GM21723 (cell line): ENCODE results near the gene CDX2.
A peak's percentile ranks its signal among the peaks of the same experiment; 100 is the strongest.
"Not testable (repeated sequence)": the region's sequence is repeated elsewhere in the genome, so short reads cannot be mapped to it uniquely, and the experiment has no call there.

Experiments
- ATAC-seq: cut with Tn5 transposase; IDR thresholded peaks from one replicate; pipeline ENCODE4 v1.9.1; 2021; ENCODE audit warnings: mild to moderate bottlenecking, moderate library complexity; ENCODE audit not compliant: unreplicated experiment

The CDX2 gene

GRCh38 chr13:27965740-27966640 lies 3.1 kb downstream of the CDX2 start:
- no peak for ATAC-seq

GRCh38 chr13:27965343-27965739 lies 3.8 kb downstream of the CDX2 start:
- no peak for ATAC-seq

DNA sequence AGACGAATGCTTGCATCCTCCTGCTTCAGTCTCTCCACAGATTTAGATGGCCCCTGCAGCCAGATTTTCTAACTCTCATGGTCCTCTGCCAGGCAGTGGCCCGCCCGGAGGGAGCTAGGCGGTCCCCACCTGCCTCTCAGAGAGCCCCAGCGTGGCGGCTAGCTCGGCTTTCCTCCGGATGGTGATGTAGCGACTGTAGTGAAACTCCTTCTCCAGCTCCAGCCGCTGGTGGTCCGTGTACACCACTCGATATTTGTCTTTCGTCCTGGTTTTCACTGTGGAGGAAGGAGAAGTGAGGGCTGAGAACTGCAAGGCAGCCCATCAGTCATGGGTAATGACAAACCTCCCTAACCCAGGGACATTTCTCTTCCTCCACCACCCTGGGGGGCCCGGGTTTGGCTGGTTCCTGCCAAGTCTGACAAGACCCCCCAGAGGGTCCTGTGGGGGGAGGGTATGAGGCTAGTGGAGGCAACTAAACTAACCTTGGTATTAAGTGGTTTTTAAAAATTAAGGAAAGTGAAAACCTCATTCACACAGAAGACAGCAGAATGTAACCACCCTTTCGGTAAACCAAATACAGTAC lies 4.3 kb downstream of the CDX2 start:
- no peak for ATAC-seq

GRCh38 chr13:27964206-27964605 lies 4.9 kb downstream of the CDX2 start:
- ATAC-seq: not testable (repeated sequence)

- no peak for ATAC-seq
Measured at GRCh38 chr13:27963491-27963890, 5.6 kb downstream of the CDX2 start.

- ATAC-seq: no peak
Measured at GRCh38 chr13:27962982-27963381, 6.1 kb downstream of the CDX2 start.

- no peak for ATAC-seq
Measured at GRCh38 chr13:27962128-27962841, 6.8 kb downstream of the CDX2 start.

DNA sequence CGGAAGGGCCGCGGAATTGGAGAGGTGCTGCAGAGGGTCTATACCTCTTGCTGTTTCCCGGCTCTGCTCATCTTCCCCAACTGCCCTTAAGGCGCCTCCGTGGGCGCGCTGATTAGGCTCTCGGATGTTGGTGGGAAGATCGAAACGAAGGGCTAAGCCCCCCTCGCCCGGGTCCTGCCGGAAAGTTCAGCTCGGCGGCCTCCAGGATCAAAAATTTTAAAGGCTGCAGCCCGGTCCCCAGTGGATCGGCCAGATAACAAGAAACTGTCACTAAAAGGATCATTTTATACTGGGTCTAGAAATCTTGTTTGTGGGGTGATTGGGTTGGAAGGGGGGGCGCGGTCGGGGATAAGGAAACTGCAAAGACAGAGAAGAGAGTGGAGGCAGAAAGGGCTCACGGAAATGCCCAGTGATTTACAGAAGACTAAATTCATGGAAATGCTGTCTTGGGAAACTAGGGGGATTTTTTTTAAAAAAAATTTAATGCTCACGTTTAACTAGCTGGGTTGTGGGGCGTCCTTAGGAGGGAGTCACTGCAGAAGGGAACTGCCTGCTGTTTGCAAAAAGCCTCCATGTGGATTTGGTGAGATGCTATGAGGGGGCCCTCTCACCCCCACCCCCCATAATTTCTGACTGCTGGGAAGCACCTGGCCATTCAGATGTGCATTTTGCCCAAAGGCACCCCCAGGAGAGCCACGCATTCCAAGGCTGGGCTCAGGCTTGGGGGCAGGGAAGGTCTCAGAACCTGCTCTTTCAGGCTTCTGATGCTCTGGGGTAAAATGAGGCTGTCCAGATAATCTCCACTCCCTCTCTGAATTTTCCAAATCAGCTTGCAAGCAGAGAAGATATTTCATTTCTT lies 7.7 kb downstream of the CDX2 start:
- no peak for ATAC-seq

DNA sequence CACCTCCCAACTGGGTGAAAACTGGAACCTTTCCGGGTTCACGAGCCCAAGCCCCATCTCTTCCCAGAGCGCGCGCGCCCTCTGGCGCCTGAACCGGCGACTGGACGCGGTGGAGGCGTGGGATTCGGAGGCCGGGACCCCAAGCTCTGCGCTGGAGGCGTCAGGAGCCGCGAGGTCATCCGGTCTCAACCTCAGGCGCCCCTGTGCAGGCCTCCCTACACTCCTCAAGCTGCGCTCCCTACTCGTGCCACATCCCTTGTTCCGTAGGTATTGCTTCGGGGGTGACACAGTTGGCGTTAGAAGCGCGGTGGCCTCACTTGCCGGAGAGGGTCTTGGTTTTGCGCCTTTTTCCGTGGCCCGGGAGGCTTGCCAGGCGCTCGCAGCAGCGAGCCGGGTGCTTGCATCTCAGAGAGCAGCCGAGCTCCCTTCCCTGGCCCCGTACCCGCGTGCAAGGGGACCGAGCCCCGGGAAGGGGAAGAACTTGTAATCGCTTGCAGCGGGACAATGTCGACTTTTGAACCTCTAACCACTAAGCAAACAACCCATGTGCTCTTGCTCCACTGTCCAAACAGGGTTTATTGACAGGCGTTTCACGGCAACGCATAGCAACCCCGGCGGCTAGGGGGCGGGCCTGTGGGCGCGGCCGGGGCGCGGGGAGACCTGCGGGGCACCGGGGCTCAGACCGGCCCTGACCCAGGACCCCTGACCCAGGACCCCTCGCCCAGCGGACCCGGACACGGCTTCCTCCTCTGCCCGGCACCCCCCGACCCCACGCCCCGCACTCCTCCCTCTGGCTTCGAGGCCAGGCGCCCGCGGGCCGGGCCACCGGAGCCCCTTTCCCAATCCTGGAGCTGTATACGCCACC lies 8.5 kb downstream of the CDX2 start:
- no peak for ATAC-seq

DNA sequence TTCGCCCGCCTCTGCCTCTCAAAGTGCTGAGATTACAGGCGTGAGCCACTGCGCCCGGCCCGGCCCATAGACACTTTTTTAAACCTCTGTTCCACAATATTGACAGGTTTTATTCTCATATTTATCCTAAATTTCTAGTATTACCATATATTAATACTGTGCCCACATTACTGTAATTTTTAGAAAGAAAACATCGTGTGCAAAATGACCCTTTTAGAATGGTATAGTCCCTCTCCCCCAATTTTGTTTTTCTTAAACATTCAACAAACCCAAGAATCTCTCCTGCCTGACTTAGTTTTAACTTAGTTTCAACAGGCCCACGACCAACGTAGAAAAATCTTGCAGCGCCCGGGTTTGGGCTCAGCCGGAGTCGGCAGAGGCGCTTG lies 9.1 kb downstream of the CDX2 start:
- no peak for ATAC-seq

GRCh38 chr13:27956576-27957300 lies 12.4 kb downstream of the CDX2 start:
- no peak for ATAC-seq

GRCh38 chr13:27955014-27955591 lies 14.0 kb downstream of the CDX2 start:
- no peak for ATAC-seq

DNA sequence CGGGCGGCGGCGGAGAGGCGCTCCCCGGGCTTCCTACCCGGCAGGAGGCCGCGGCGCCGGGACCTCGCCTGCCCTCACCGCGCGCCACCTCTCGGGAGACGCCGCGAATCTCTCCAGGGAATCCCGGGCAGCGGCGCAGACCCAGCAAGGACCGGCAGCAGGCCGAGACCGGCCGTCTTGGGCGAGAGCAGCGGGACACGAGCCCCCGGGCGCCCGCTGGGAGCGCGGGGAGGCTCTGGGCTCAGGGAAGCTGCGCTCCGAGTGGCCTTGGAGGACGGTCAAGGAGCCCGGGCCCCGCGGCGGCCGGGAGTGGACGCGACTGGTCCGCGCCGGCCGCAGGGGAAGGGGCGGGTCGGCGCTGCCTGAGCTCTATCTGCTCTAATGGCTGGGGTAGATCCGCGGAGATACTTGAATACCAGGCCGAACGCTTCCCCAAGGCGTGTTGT lies 14.7 kb downstream of the CDX2 start:
- ATAC-seq: peak; percentile 32

DNA sequence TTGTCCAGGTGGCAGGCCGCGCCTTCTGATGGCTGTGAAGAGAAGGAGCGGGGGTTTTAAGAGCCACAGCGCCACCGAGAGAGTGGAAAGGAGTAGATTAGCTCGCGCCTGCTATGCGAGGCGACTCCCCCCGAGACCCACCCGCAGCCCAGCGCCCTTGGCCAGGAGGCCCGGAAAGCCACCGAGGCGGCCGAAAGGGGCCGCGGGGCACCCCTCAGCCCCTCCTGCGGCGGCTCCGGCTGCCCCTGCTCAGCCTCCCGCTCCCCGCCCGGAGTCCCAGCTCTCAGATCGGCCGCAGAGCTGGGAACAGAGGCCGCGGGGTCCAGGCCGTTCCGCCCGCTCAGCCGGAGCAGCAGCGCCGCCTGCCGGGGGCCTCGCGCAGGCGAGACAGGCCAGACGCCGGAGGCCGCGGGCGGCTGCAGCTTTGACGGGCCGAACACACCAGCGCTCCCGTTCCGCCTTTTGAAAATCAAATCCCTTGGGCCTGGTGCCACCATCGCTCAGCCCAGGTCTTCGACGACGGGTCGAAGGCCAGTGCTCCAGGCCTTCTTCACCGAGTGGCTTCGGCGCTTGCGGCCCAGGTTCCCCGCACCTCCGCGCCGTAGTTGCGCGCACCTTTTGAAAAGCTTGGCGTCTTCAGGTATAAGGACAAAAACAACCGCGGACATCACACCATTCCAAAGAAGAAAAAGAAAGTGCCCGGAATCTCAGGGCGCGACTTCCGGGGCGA lies 15.3 kb downstream of the CDX2 start:
- ATAC-seq: peak; percentile 92

DNA sequence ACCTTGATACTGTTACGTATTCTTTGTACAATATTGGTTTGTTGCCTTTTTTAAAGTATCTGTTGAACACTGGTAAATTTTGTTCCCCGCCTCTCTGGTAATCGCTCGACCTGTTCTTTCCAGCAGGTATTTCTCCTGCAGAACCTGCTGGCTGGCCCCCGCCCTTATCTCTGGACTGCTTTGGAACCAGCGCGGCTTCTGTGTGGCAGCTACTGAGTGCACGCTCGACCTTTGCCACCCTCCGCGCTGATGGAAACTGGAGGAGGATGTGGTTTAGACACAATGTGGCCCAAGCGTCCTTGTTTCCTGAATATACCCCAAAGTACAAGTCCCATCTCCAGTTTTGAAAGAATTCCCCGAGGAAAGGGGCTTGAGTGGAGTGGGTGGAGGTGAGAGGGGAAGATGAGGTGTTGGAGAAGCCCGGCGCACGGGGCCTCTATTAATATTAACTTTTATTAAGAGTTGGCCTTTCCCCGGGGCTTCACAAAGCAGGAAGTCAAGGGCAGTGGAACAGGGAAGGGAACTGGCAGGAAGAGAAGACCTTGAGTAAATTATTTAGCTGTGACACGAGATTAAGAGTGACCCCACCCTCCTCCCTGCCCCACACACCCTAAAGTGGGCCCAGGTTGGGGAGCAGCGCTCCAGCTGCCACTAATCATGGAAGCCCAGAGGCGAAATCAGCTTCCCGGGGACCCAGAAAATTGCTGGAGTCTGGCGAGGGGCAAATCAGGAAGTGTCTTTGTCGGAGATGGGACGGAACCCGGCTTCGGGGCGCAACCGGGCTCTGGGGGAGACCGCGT lies 16.0 kb downstream of the CDX2 start:
- no peak for ATAC-seq

- ATAC-seq: no peak
Measured at GRCh38 chr13:27942972-27943371, 26.1 kb downstream of the CDX2 start.

- ATAC-seq: no peak
Measured at GRCh38 chr13:27933580-27934328, 35.4 kb downstream of the CDX2 start.
